AG09309 (cell line): ENCODE measurements around the gene PTPRM.

Experiments
- DNase-seq: peaks from one replicate; pipeline ENCODE4 v3.0.0-alpha.2; 2010; ENCODE audit warnings: low read depth
- H3K4me3 ChIP-seq: 2 replicates; pipeline ENCODE4 v1.5.1; 2011; ENCODE audit warnings: mild to moderate bottlenecking, low read depth, low read length, moderate library complexity; ENCODE audit not compliant: control insufficient read depth
- TF ChIP-seq, protein P1 (sequence below): IDR thresholded peaks from 2 replicates; pipeline ENCODE4 v1.5.1; 2011; ENCODE audit warnings: mild to moderate bottlenecking, low read depth, low read length, inconsistent platforms; ENCODE audit not compliant: insufficient read depth, control insufficient read depth; ENCODE audit errors: missing control alignments

The PTPRM gene

GRCh38 chr18:8167026-8167425 is 599.9 kb downstream of the PTPRM start:
- H3K4me3 ChIP-seq = no peak overlapping the region
- TF ChIP-seq, protein P1, sequence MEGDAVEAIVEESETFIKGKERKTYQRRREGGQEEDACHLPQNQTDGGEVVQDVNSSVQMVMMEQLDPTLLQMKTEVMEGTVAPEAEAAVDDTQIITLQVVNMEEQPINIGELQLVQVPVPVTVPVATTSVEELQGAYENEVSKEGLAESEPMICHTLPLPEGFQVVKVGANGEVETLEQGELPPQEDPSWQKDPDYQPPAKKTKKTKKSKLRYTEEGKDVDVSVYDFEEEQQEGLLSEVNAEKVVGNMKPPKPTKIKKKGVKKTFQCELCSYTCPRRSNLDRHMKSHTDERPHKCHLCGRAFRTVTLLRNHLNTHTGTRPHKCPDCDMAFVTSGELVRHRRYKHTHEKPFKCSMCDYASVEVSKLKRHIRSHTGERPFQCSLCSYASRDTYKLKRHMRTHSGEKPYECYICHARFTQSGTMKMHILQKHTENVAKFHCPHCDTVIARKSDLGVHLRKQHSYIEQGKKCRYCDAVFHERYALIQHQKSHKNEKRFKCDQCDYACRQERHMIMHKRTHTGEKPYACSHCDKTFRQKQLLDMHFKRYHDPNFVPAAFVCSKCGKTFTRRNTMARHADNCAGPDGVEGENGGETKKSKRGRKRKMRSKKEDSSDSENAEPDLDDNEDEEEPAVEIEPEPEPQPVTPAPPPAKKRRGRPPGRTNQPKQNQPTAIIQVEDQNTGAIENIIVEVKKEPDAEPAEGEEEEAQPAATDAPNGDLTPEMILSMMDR = no peak
- DNase-seq = no peak

DNA sequence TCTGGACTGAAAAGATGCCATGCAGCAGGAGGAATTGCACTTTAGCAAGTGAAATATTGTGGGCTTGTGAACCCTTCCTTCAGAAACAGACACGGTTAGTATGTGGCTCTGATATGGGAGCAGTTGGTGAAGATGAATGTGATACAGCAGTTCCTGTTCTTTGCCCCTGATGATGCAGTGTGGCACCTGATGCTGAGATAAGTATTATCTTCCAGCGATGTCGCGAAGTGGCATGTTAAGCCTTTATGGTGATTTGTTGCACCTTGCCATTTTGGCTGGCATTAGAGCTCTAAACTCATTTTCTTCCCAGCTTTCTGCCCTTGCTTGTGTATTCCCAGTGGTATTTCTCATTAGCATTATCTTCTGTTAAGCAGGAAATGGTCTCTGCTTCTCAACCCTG is 600.6 kb downstream of the PTPRM start:
- H3K4me3 ChIP-seq = no peak overlapping the region
- TF ChIP-seq, protein P1 = no peak
- no peak for DNase-seq

- H3K4me3 ChIP-seq = no peak overlapping the region
- no peak for DNase-seq
- TF ChIP-seq, protein P1 = no peak
Measured at GRCh38 chr18:8169722-8170121, 602.6 kb downstream of the PTPRM start.

DNA sequence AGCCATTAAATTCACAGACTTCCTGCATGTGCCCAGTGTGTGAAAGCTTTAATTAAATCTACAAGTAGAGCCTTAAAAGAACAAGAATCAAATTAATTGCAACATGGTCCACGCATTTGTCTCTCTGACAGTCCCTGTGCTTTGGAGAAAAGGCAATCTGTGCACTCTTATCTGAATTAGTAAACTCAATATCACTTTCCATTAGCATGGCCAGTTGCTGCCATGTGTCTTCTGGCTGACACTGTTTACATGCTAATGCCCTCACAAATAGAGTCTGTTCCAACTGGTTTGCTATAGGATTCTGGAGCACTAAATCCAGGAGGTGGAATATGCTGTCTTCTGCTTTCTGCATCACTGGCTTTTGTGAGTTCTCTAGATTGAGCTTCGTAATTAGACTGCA is 607.7 kb downstream of the PTPRM start:
- TF ChIP-seq, protein P1 = no peak
- no peak overlapping the region for H3K4me3 ChIP-seq
- no peak for DNase-seq

GRCh38 chr18:8175501-8176061 is 608.5 kb downstream of the PTPRM start:
- no peak overlapping the region for H3K4me3 ChIP-seq
- TF ChIP-seq, protein P1 = no peak
- DNase-seq = no peak

DNA sequence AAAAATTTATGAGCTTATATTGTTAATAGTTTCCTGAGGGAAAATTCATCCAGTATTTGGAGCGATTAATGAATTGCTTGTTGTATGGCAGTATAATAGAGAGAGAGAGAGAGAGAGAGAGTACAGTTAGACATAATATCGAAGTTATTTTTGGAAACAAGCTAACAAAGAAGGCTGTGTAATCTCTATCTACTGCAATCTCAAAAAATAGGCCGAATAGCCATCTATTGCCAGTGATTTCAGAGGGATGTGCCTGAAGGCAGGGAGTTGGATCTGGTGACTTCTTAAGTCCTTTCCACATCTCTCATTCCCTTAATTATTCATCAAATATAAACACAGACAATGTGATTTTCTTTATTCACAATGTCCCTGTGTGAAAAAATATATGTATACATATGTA is 609.0 kb downstream of the PTPRM start:
- DNase-seq = no peak
- no peak overlapping the region for H3K4me3 ChIP-seq
- TF ChIP-seq, protein P1 = no peak

- DNase-seq = no peak
- H3K4me3 ChIP-seq = no peak overlapping the region
- TF ChIP-seq, protein P1 = no peak
Measured at GRCh38 chr18:8176554-8176953, 609.4 kb downstream of the PTPRM start.
